GM06990 (cell line): ENCODE data around the gene TSPAN4.
A peak's percentile ranks its signal among the peaks of the same experiment; 100 is the strongest.

Experiments used
- DNase-seq: peaks from one replicate; pipeline ENCODE4 v3.0.0-alpha.2; 2011; ENCODE audit not compliant: insufficient read length; ENCODE audit errors: extremely low read depth
- H3K27me3 ChIP-seq: replicated peaks from 2 replicates; pipeline ENCODE4 v1.6.0; 2011; ENCODE audit warnings: low read length; ENCODE audit not compliant: control insufficient read depth, insufficient read depth
- H3K36me3 ChIP-seq: 2 replicates; pipeline ENCODE4 v1.5.1; 2011; ENCODE audit warnings: low read length; ENCODE audit not compliant: control insufficient read depth, insufficient read depth
- H3K4me3 ChIP-seq: replicated peaks from 2 replicates; pipeline ENCODE4 v1.5.1; 2011; ENCODE audit warnings: low read depth, mild to moderate bottlenecking, control low read depth, low read length
- CTCF ChIP-seq: IDR thresholded peaks from 2 replicates; pipeline ENCODE4 v1.5.1; 2011; ENCODE audit warnings: low read length, control low read depth, mild to moderate bottlenecking, inconsistent platforms; ENCODE audit not compliant: insufficient read depth, poor library complexity, severe bottlenecking

The TSPAN4 gene

GRCh38 chr11:849104-849824, 6.6 kb downstream of the TSPAN4 start:
- peak overlapping the region; percentile 25 for H3K4me3 ChIP-seq
- no peak for TF ChIP-seq CTCF
- DNase-seq: no peak
- H3K27me3 ChIP-seq: no peaks in the 10 kb centered on the region; the same call in 1 of the 2 replicates
- H3K36me3 ChIP-seq: no peaks in the 10 kb centered on the region

- Histone ChIP-seq H3K36me3 (no peaks in the 10 kb centered on the region), H3K4me3 (no peak overlapping the region), H3K27me3 (no peaks in the 10 kb centered on the region; the same call in 1 of the 2 replicates)
- no peak for DNase-seq
- no peak for TF ChIP-seq CTCF
These were observed 7.5 kb downstream of the TSPAN4 start for GRCh38 chr11:849951-850774.

- no peak overlapping the region for H3K4me3 ChIP-seq
- no peaks in the 10 kb centered on the region for H3K36me3 ChIP-seq
- DNase-seq: no peak
- TF ChIP-seq CTCF: peak; percentile 26
- no peaks in the 10 kb centered on the region; the same call in 1 of the 2 replicates for H3K27me3 ChIP-seq
These were observed 8.4 kb downstream of the TSPAN4 start for GRCh38 chr11:850775-851763.

- no peak for DNase-seq
- no peaks in the 10 kb centered on the region for H3K36me3 ChIP-seq
- H3K4me3 ChIP-seq: no peak overlapping the region
- no peaks in the 10 kb centered on the region; the same call in 1 of the 2 replicates for H3K27me3 ChIP-seq
- no peak for TF ChIP-seq CTCF
These were observed 10.1 kb downstream of the TSPAN4 start for GRCh38 chr11:852762-853161.

GRCh38 chr11:853682-854448, 11.2 kb downstream of the TSPAN4 start:
- Histone ChIP-seq H3K36me3 (no peaks in the 10 kb centered on the region), H3K27me3 (no peaks in the 10 kb centered on the region; the same call in 1 of the 2 replicates), H3K4me3 (no peak overlapping the region)
- TF ChIP-seq CTCF: no peak
- no peak for DNase-seq
